Cardiac fibroblast (primary cell): ENCODE results near the gene NRXN3.

Experiments
- DNase-seq, 2 donors: peaks; one replicate each; pipeline versions ENCODE4 v3.0.0 to v3.0.0-alpha.2; 2010; ENCODE audit warnings: low read depth in 2 of 2
- H3K4me3 ChIP-seq, 2 donors: replicated peaks in 1 of 2; 1 replicate in 1 of 2; 2 replicates in 1 of 2; pipeline ENCODE4 v1.5.1; 2011; ENCODE audit warnings: low read depth in 2 of 2, low read length in 2 of 2, mild to moderate bottlenecking in 2 of 2, moderate library complexity in 1 of 2
- CTCF ChIP-seq: IDR thresholded peaks from one replicate; pipeline ENCODE4 v1.5.1; 2011; ENCODE audit warnings: low read depth, mild to moderate bottlenecking, low read length, inconsistent platforms

NRXN3 gene

GRCh38 chr14:79475887-79476532 lies 1305.8 kb downstream of the NRXN3 start:
- DNase-seq: no peak
- TF ChIP-seq CTCF: no peak
- H3K4me3 ChIP-seq: no peak overlapping the region

GRCh38 chr14:79476552-79476951 lies 1306.4 kb downstream of the NRXN3 start:
- no peak for TF ChIP-seq CTCF
- H3K4me3 ChIP-seq: no peak overlapping the region
- no peak for DNase-seq

- no peak for DNase-seq
- TF ChIP-seq CTCF: no peak
- H3K4me3 ChIP-seq: no peak overlapping the region
Measured at GRCh38 chr14:79480212-79480611, 1310.0 kb downstream of the NRXN3 start.

- TF ChIP-seq CTCF: no peak
- H3K4me3 ChIP-seq: no peak overlapping the region
- no peak for DNase-seq
Measured at GRCh38 chr14:79482825-79483224, 1312.7 kb downstream of the NRXN3 start.

GRCh38 chr14:79483477-79484388 lies 1313.6 kb downstream of the NRXN3 start:
- DNase-seq: peak; percentile 11 to 56

GRCh38 chr14:79487632-79488031 lies 1317.5 kb downstream of the NRXN3 start:
- TF ChIP-seq CTCF: no peak
- H3K4me3 ChIP-seq: no peak overlapping the region

More at GRCh38 chr14:79483477-79484388, 1313.6 kb downstream of the NRXN3 start:
- no peak overlapping the region for H3K4me3 ChIP-seq
- no peak for TF ChIP-seq CTCF

More at GRCh38 chr14:79487632-79488031, 1317.5 kb downstream of the NRXN3 start:
- peak in 1 of 2 donors; percentile 21 for DNase-seq
